Spleen (tissue), 11 donors: ENCODE data around the gene B9D1. TPM values are rescaled to one million over a fixed set of nuclear protein-coding genes. Genes with fewer than 3 reads are reported as not detected.
A peak's percentile ranks its signal among the peaks of the same experiment; 100 is the strongest.

Source experiments
- DNase-seq: peaks from one replicate; pipeline ENCODE4 v3.0.0-alpha.2; 2020
- H3K27ac ChIP-seq, 8 donors: fragments of 200-600 bp; sonication (generic) in 7 of 8; 1 replicate in 4 of 8; 2 replicates in 4 of 8; pipeline versions ENCODE4 v1.5.0 to v1.8.0; 2016 to 2021; ENCODE audit warnings: inconsistent platforms in 4 of 8, mild to moderate bottlenecking in 4 of 8, moderate library complexity in 1 of 8
- H3K27me3 ChIP-seq, 7 donors: fragments of 200-600 bp; sonication (generic) in 6 of 7; replicated peaks in 1 of 7; 1 replicate in 4 of 7; 2 replicates in 3 of 7; pipeline versions ENCODE4 v1.5.0 to v1.8.0; 2016 to 2021; ENCODE audit warnings: inconsistent platforms in 3 of 7, mild to moderate bottlenecking in 1 of 7
- H3K36me3 ChIP-seq, 6 donors: fragments of 200-600 bp; sonication (generic) in 5 of 6; 1 replicate in 4 of 6; 2 replicates in 2 of 6; pipeline versions ENCODE4 v1.5.0 to v1.8.0; 2016 to 2021; ENCODE audit warnings: inconsistent platforms in 2 of 6
- H3K4me1 ChIP-seq, 6 donors: fragments of 200-600 bp; sonication (generic) in 5 of 6; 1 replicate in 3 of 6; 2 replicates in 3 of 6; pipeline versions ENCODE4 v1.5.0 to v1.8.0; 2016 to 2021; ENCODE audit warnings: inconsistent platforms in 3 of 6
- H3K4me3 ChIP-seq, 8 donors: fragments of 200-600 bp; sonication (generic) in 7 of 8; 1 replicate in 4 of 8; 2 replicates in 4 of 8; pipeline versions ENCODE4 v1.5.0 to v1.8.0; 2016 to 2021; ENCODE audit warnings: inconsistent platforms in 4 of 8, mild to moderate bottlenecking in 4 of 8, moderate library complexity in 2 of 8
- H3K9me3 ChIP-seq, 8 donors: fragments of 200-600 bp; sonication (generic) in 7 of 8; 1 replicate in 4 of 8; 2 replicates in 4 of 8; pipeline versions ENCODE4 v1.5.0 to v1.8.0; 2016 to 2021; ENCODE audit warnings: inconsistent platforms in 4 of 8
- CTCF ChIP-seq, 11 experiments: fragments of 200-600 bp in 7 of 11; fragments of 450-650 bp in 4 of 11; sonication (generic) in 4 of 11; IDR thresholded peaks in 8 of 11; conservative IDR thresholded peaks in 3 of 11; 1 replicate in 7 of 11; 2 replicates in 4 of 11; pipeline versions ENCODE4 v1.4.0 to v1.8.0; 2016 to 2021; ENCODE audit warnings: antibody characterized with exemption in 11 of 11, inconsistent platforms in 4 of 11, mild to moderate bottlenecking in 1 of 11
- POLR2A ChIP-seq, 3 donors: fragments of 450-650 bp; IDR thresholded peaks; one replicate each; pipeline ENCODE4 v1.5.1; 2017; ENCODE audit warnings: antibody characterized with exemption in 3 of 3, mild to moderate bottlenecking in 1 of 3
- POLR2AphosphoS5 ChIP-seq, 3 donors: sonication (generic); formaldehyde crosslinking; IDR thresholded peaks; one replicate each; pipeline ENCODE4 v1.5.1; 2017; ENCODE audit warnings: antibody characterized with exemption in 3 of 3
- WGBS, 5 donors: extraction: QIAGEN DNeasy Blood & Tissue Kit in 3 of 5; methylation state at CpG; one replicate each; pipeline versions ENCODE4 v1.1.5 to v1.1.7; 2013 to 2018; 5-methylcytosine and 5-hydroxymethylcytosine counted together
- intact Hi-C: fragments of 100-400 bp; cut with DNase I; formaldehyde crosslinking; loops from one replicate; pipeline ENCODE4 v1.15.0; 2023; ENCODE audit warnings: low total_unique reads
- polyA plus RNA-seq, 3 donors: library from polyadenylated mRNA; stranded (reverse); fragments of 200-250 nt; gene quantifications; one replicate each; pipeline ENCODE4 v1.2.1, GENCODE V29; 2013
- total RNA-seq, 7 donors: library from RNA; depleted of rRNA in 3 of 7; stranded (reverse); fragments of >200 nt in 3 of 7; fragmentation: NEBNext Ultra II Directional in 4 of 7; extraction: Animal tissue kit (Norgen Biotek cat#: 25700) in 4 of 7; gene quantifications; one replicate each; pipeline versions ENCODE4 v1.1.0 to v1.2.1, GENCODE V29; 2016 to 2021
- donor health status: healthy with polysubstance abuse.
- donor health status: DM: no; HTN: no; CAD: no; lungs with moderate emphysema.
- donor health status: DM: no; HTN: no; CAD: no.
- donor health status: Bipolar disorder and iron deficiency.
- donor health status: healthy.
- donor health status: DM: no; HTN: no; CAD: no.
- donor health status: DM: yes; HTN: yes; CAD: no.

B9D1 gene
- total and polyA plus RNA-seq, 10 donors, result 4.3 to 14.1 (median 7.3) TPM

GRCh38 chr17:19361326-19361725 is 1.2 kb downstream of the B9D1 start:
- no peak overlapping the region for H3K4me3 ChIP-seq
- peak; percentile 68 for DNase-seq
- no peak for TF ChIP-seq POLR2AphosphoS5 (IDR thresholded peaks at IDR 0.05)
- no peak for TF ChIP-seq CTCF (IDR thresholded peaks at IDR 0.05 in 8 of 11, conservative IDR thresholded peaks at IDR 0.05 in 3 of 11)
- TF ChIP-seq POLR2A (IDR thresholded peaks at IDR 0.05), result no peak
- H3K36me3 ChIP-seq, result no peaks in the 10 kb centered on the region
- peaks cover 0 to 7% (median 0%) of the 10 kb centered on the region in 7 donors for H3K27me3 ChIP-seq
- H3K4me1 ChIP-seq, result peaks cover 6 to 19% (median 16%) of the 10 kb centered on the region in 6 donors
- intact Hi-C loops, result no loop called here
- WGBS, 5 donors, result 74 to 90% (median 79%) methylated on average over 6 of the region's 6 CpGs
- H3K27ac ChIP-seq, result no peak overlapping the region
- H3K9me3 ChIP-seq, result no peaks in the 10 kb centered on the region

GRCh38 chr17:19360772-19361171 is 1.8 kb downstream of the B9D1 start:
- TF ChIP-seq POLR2A (IDR thresholded peaks at IDR 0.05) (no peak), CTCF (IDR thresholded peaks at IDR 0.05 in 8 of 11, conservative IDR thresholded peaks at IDR 0.05 in 3 of 11) (no peak), POLR2AphosphoS5 (IDR thresholded peaks at IDR 0.05) (no peak)
- H3K36me3 ChIP-seq, result no peaks in the 10 kb centered on the region
- no peaks in the 10 kb centered on the region for H3K9me3 ChIP-seq
- WGBS, 5 donors, result 87 to 95% (median 91%) methylated on average over 8 of the region's 8 CpGs
- DNase-seq, result peak; percentile 67
- peaks cover 6 to 19% (median 16%) of the 10 kb centered on the region in 6 donors for H3K4me1 ChIP-seq
- H3K27ac ChIP-seq, result no peak overlapping the region
- H3K4me3 ChIP-seq, result no peak overlapping the region
- intact Hi-C loops, result no loop called here
- peaks cover 0 to 7% (median 0%) of the 10 kb centered on the region in 7 donors for H3K27me3 ChIP-seq

- intact Hi-C loops, result no loop called here
- Histone ChIP-seq H3K27me3 (peaks cover 0 to 7% (median 0%) of the 10 kb centered on the region in 7 donors), H3K4me1 (peaks cover 6 to 19% (median 16%) of the 10 kb centered on the region in 6 donors), H3K27ac (no peak overlapping the region), H3K4me3 (no peak overlapping the region), H3K36me3 (no peaks in the 10 kb centered on the region), H3K9me3 (no peaks in the 10 kb centered on the region)
- WGBS, 5 donors, result 90 to 100% (median 92%) methylated on average over 3 to 5 of the region's 5 CpGs
- peak; percentile 36 for DNase-seq
- TF ChIP-seq POLR2A (IDR thresholded peaks at IDR 0.05), result no peak
- no peak for TF ChIP-seq POLR2AphosphoS5 (IDR thresholded peaks at IDR 0.05)
- no peak for TF ChIP-seq CTCF (IDR thresholded peaks at IDR 0.05 in 8 of 11, conservative IDR thresholded peaks at IDR 0.05 in 3 of 11)
These were observed 2.7 kb downstream of the B9D1 start for GRCh38 chr17:19359856-19360255.

- Histone ChIP-seq H3K36me3 (no peaks in the 10 kb centered on the region), H3K9me3 (no peaks in the 10 kb centered on the region), H3K4me1 (peaks cover 6 to 19% (median 16%) of the 10 kb centered on the region in 6 donors), H3K4me3 (no peak overlapping the region), H3K27ac (no peak overlapping the region), H3K27me3 (peaks cover 0 to 7% (median 0%) of the 10 kb centered on the region in 7 donors)
- intact Hi-C loops, result no loop called here
- WGBS, 5 donors, result 84 to 90% (median 85%) methylated on average over 7 of the region's 7 CpGs
- TF ChIP-seq CTCF (IDR thresholded peaks at IDR 0.05 in 8 of 11, conservative IDR thresholded peaks at IDR 0.05 in 3 of 11) (no peak), POLR2A (IDR thresholded peaks at IDR 0.05) (no peak), POLR2AphosphoS5 (IDR thresholded peaks at IDR 0.05) (no peak)
- DNase-seq, result peak; percentile 51
These were observed 3.4 kb downstream of the B9D1 start for GRCh38 chr17:19359151-19359550.
